8988T (cell line): ENCODE measurements around the gene PLEKHJ1.
"Not testable (repeated sequence)": the region's sequence is repeated elsewhere in the genome, so short reads cannot be mapped to it uniquely, and the experiment has no call there.

Experiments
- DNase-seq: peaks from one replicate; pipeline ENCODE4 v3.0.0; 2011

Gene PLEKHJ1

GRCh38 chr19:2217591-2217990, 18.5 kb downstream of the PLEKHJ1 start:
- no peak for DNase-seq

GRCh38 chr19:2216361-2217225, 19.5 kb downstream of the PLEKHJ1 start:
- no peak for DNase-seq

GRCh38 chr19:2215281-2215751, 20.8 kb downstream of the PLEKHJ1 start:
- no peak for DNase-seq

GRCh38 chr19:2214251-2214650, 21.9 kb downstream of the PLEKHJ1 start:
- no peak for DNase-seq

GRCh38 chr19:2213799-2214198, 22.3 kb downstream of the PLEKHJ1 start:
- DNase-seq, result no peak

- DNase-seq, result no peak
These were observed 23.0 kb downstream of the PLEKHJ1 start for GRCh38 chr19:2212861-2213711.

GRCh38 chr19:2210987-2211740, 25.0 kb downstream of the PLEKHJ1 start:
- DNase-seq, result no peak

GRCh38 chr19:2210206-2210605, 25.9 kb downstream of the PLEKHJ1 start:
- no peak for DNase-seq

- no peak for DNase-seq
These were observed 26.7 kb downstream of the PLEKHJ1 start for GRCh38 chr19:2209408-2209807.

- DNase-seq, result no peak
These were observed 27.2 kb downstream of the PLEKHJ1 start for GRCh38 chr19:2208975-2209374.

GRCh38 chr19:2207991-2208860, 27.9 kb downstream of the PLEKHJ1 start:
- DNase-seq, result peak; percentile 88

- no peak for DNase-seq
These were observed 29.1 kb downstream of the PLEKHJ1 start for GRCh38 chr19:2207008-2207407.

GRCh38 chr19:2202366-2202765, 33.8 kb downstream of the PLEKHJ1 start:
- DNase-seq, result no peak

- no peak for DNase-seq
These were observed 34.5 kb downstream of the PLEKHJ1 start for GRCh38 chr19:2201473-2202148.

- not testable (repeated sequence) for DNase-seq
These were observed 35.4 kb downstream of the PLEKHJ1 start for GRCh38 chr19:2200624-2201294.

GRCh38 chr19:2199861-2200623, 36.1 kb downstream of the PLEKHJ1 start:
- DNase-seq, result no peak

- DNase-seq, result peak; percentile 51
These were observed 36.9 kb downstream of the PLEKHJ1 start for GRCh38 chr19:2199215-2199614.

- no peak for DNase-seq
These were observed 37.8 kb downstream of the PLEKHJ1 start for GRCh38 chr19:2198317-2198716.

GRCh38 chr19:2197270-2197669, 38.9 kb downstream of the PLEKHJ1 start:
- no peak for DNase-seq

- no peak for DNase-seq
These were observed 40.2 kb downstream of the PLEKHJ1 start for GRCh38 chr19:2195914-2196313.
